NCI-H82 treated with DMSO at 0.1 percent for 48 hours (cell line): Measurements from ENCODE around the gene MNX1.

ENCODE experiments used
- DNase-seq: peaks from one replicate; lab custom pipeline; 2025; ENCODE audit not compliant: unreplicated experiment; lab: John Stamatoyannopoulos, UW

MNX1 gene

DNA sequence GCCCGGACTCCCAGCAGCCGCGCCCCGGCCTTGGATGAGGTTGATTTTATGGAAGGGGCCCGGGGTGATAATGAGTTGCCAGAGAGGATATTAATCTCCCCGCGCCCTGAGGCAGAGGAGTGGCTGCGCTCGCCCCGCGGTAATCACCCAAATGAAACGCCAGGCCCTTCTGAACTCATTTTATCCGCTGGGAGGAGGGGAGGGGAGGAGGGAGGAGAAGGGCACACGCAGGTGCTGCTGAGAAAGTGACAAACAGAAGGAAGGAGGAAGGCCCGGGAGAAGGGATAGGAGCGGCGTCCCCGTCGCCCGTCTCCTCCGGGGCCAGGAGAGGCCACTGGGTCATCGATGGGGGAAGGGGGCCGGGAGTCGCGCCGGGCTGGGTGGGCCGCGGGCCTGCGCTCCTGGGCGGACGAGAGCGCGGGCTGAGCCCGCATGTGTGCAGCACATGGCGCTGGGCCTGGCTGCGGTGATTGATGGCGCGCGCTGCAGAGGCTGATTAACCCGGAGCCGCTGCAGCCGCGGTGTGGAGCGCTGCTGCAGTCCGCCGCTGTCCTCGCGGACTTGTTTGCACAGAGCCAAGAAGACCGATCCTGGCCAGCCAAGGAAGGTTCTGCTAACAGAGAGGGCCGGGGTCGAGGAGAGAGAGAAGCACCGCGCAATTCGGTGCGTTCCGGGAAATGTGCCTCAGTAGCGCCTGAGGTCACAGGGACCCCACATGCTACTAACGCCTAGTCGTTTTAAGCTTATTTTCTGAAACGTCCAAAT, 6.5 kb downstream of the MNX1 start:
- no peak for DNase-seq

DNA sequence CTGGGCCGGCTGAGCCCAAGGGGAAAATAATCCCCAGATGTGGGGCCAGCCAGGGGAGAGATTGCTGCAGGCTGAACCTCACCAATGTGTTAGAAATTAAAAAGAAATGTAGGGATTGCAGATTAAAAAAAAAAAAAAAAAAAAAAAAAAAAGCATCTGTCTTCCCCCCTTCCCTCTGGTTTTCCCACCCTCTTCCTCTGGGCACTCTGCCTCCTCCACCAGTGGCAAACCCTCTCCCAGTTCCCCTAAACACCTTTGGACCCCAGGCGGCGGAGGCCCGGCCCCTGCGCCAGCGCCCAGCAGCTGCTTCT, 7.1 kb downstream of the MNX1 start:
- DNase-seq: no peak

DNA sequence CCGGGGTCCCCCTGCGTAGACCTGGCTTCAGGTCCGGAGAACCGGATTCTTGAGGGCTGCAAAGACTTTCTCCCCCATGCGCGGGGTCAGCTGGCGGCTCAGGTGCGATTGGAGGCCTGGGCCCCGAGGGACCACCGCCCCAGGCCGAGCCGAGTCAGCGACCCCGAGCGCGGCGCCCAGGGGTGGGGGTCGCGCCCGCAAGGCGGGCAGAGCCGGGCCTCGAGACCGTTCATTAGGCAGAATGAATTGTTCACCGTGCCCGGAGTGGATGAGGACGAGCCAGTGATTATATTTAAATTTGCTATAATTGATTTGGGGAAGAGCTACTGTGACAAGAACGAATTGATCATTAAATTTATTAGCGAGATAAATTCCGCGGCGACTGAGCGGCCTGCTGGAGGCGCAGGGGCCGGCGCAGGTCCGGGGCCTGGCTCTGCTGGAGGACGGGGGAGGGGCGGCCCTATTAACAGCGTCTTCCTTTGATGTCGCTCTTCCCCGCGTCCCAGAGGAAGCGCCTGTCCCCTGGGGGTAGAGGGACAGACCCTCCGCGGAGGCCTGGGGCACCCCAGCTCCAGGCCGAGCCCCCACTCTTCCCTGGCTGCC, 7.5 kb downstream of the MNX1 start:
- no peak for DNase-seq

DNA sequence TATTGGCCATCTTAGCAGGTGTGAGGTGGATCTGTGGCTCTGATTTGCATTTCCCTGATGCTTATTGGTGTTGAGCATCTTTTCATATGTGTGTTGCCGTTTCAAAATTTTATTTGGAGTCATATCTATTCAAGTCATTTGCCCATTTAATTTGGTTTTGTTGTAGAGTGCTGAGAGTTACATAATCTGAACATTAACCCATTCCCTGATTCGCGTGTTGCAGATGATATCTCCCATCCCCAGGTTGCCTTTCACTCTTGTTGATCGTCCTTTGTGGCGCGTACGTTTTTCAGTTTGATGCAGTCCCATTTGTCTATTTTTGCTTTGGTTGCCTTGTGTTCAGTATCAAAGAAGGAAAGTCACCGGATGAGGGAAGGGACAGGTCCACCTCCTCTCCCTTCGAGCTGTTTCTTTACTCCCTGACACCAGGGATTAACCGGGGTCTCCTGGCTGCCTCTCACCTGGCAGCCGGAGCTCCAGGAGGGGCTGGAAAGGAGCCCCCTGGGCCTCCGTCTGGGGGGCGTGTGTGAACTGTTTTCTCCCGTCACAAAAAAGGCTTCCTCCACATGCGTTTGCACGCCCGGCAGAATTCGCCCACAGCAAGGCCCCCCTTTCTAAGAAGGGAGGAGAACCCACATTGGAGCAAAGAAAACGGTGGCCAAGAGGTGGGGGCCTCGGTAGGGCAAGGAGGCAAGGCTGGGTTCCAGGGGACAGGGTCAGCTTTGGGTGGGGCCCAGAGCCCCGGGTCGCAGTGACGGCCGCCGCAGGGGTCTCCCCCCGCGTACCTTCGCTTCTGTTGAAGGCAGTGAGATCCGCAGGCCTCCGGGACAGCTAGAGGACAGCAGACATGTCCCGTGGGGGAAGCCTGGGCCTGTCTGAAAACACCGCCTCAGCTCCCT, 8.3 kb downstream of the MNX1 start:
- no peak for DNase-seq

DNA sequence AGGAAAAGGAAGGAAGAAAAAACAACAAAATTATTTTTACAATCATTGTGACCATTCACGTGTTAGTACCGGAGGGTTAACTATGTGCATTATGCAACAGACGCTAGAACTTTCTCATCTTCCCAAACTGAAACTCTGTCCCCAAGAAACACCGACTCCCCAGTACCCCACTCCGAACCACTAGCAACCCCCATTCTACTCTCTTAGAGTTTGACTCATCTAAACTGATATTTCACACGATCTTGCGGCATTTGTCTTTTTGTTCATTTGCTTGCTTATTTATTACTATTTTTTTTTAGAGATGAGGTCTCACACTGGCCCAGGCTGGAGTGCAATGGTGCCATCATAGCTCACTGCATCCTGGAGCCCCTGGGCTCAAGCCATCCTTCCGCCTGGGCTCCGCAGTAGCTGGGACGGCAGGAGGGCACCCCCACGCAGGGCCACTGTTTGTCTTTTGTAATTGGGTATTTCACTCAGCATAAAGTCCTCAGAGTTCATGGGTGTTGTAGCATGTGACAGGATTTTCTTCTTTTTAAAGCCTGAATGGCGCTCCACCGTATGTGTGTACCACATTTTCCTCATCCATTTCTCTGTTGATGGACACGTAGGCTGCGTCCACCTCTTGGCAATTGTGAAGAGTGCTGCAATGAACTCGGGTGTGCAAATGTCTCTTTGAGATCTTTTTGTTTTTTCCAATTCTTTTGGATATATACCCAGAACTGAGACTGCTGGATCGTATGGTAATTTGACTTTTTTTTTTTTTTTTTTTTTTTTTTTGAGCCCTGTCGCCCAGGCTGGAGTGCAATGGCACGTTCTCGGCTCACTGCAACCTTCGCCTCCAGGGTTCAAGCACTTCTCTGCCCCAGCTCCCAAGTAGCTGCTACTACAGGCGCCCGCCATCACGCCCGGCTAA, 9.5 kb downstream of the MNX1 start:
- DNase-seq: no peak

DNA sequence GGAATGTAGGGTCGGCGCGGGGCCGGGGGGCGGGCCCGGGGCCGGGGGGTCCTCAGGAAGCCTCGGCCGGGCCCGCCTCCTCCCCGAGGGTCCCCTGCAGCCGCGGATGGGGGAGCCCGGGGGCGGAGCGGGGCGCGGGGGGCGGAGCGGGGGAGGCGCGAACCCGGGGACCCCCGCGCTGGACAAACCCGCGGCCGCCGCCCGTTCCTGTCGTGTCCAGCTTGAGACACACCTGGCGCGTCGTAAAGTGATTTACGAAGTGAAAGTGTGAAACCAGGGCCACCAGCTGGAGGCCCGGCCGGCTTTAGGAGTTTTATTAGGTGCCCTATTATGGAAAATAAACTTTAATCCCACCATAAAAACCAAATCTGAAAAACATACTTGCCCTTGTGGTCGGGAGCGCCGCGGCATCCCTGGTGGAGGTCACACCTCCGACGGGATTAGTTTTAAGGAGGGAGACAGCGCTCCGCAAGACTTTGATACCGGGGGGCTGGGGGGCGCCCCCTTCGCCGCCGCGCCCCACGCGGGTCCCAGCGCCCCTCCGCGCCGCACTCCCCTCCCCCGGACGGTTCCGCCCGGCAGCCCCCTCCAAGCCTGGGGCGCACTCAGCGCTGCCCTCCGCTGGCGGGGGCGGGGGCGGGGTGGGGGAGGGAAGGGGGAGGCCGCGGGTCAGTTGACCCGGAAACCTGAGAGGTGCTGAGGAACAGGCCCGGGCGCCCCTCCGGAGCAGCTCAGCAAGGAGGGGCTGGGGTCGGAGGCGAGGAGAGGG, 10.3 kb downstream of the MNX1 start:
- DNase-seq: no peak

DNA sequence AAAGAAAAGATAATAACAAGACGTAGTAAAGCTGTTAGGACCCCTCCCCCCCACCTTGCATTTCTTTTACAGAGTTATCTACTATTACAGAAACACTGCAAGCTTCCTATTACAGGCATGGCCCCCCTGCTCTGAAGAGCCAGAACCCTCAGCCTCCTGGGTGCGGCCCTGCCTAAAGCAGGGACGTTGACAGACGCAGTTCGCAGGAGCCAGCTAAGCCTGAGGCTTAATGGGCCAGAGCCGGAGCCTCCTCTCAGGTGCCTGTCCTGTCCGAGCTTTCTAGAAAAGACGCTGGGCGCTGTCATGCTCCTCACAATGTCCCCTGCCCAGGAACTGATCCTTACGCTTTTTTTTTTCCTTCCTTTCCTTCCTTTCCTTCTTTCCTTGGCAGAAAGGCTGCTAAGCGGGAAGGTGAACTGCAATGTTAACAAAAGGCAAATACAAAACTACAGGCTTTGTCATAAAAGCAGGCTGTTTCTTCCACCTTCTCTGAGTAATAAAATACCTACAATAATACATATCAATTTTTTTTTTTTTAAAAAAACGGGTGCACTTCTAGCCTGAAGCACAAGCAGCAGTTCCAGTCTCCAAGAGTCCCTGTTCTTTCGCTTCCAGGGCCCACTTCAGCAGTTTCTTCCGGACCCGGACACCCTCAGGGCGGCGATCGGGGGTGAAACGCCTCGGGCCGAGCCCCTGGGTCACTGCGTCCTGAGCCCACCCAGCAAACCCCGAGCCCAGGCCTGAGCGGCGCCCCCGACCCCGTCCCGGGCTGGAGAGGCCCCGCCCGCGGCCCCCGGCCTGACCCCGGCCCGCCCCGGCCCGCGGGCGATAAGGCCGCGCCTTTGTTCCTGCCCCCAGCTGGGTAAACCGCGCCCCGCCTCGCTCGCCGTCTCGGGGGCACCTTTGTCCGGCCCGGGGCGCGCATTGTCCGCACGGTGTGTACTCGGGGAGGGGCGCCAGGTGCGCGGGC, 11.2 kb downstream of the MNX1 start:
- no peak for DNase-seq

DNA sequence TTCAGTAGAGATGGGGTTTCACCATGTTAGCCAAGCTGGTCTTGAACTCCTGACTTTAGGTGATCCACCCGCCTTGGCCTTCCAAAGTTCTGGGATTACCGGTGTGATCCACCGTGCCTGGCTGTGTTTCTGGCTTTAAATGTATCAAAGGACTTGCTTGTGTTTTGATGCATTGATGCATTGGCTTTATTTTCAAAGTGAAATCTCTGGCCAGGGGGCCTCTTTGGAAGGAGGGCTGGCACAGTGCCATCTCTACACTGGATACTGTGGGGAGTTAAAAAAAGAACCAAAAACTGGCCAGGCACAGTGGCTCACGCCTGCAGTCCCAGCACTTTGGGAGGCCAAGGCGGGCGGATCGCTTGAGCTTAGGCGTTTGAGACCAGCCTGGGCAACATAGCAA, 16.0 kb downstream of the MNX1 start:
- no peak for DNase-seq

DNA sequence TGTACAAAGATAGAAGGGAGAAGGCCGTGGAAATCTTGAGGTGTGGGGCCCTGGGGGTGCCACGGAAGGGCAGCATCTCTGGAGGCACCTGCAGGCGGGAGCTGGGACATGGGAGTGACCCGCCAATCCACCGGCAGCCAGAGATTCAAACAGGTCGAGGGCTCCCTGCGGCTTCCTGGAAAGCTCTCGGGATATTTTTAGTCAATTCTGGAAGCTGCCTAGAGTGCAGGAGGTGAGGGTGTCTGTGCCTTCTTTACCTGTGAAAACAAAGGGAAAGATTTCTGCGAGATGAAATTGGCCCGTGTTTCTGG, 16.6 kb downstream of the MNX1 start:
- no peak for DNase-seq

DNA sequence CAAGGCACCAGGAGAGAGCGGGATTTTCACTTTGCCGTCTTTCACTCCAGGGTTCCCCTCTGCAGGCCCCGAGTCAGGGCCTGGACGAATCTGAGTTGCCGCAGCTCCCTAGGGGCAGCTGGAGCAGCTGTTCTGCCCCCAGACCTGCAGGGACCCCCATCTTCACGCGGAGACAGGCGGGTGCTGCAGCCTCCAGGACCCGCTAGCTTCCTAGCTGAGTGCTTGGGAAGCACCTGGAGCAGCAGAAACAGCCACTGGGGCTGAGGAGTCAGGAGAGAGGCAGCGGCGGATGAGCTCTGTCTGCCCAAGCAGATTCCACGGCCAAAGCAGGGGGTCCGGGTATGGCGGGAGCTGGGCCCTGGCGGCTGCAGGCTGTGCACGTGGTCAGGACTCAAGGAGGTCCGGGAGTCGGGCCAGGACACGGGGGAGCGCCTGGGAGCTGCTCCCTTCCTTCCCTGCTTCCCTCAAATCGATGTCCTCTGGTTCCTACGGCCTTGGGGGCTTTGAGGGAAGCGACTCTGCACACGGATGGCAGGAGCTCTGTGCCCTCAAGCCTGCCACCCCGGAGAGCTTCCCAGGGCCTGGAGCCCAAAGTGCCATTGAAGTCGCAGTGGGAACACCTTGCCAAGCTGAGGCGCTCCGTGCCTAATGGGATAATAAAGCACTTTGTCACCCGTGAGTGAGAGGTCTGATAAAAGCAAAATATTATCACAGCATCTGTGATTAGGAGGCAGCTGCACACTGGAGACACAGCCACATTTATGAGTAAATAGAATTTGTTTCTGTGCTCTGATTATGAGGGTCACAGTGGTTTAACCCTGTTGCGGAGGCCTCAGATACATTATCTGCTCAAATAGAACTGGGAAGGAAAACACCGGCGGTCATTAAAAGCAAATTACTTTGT, 17.2 kb downstream of the MNX1 start:
- DNase-seq: no peak

DNA sequence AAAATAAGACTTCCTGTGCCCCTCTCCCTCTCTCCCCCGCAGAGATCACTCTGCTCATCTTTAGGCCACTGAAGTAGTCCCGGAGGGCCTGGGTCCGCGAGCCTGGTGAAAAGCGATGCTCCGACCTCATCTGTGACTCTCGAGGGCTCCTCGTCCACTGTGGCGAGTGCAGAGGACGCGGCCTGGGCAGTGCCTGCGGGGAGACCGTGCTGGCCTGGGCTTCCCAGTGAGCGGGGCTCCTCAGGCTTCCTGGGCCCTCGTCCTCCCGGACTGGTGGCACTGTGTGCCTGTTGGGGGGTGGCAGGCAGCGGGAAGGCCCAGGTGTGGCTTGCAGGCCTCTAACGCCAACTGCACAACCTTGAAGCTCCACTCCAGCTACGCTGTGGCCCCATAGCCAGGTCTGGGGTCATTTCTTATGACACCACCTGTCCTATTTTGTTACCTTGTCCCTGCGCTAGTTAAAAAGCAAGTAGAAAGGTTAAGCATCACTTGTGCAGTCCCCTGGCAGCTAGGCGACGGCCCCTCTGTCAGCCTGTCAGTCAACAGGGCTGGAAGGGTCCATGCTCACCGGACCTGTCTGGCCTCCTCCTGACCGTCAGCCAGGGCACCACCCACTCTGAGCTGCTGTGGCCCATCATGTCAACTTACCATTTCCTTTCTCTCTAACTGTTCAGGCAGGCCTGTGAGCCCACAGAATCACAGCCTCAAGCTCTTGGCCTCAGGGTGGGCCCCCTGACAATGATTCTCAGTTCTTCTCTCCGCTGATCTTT, 20.5 kb downstream of the MNX1 start:
- no peak for DNase-seq

DNA sequence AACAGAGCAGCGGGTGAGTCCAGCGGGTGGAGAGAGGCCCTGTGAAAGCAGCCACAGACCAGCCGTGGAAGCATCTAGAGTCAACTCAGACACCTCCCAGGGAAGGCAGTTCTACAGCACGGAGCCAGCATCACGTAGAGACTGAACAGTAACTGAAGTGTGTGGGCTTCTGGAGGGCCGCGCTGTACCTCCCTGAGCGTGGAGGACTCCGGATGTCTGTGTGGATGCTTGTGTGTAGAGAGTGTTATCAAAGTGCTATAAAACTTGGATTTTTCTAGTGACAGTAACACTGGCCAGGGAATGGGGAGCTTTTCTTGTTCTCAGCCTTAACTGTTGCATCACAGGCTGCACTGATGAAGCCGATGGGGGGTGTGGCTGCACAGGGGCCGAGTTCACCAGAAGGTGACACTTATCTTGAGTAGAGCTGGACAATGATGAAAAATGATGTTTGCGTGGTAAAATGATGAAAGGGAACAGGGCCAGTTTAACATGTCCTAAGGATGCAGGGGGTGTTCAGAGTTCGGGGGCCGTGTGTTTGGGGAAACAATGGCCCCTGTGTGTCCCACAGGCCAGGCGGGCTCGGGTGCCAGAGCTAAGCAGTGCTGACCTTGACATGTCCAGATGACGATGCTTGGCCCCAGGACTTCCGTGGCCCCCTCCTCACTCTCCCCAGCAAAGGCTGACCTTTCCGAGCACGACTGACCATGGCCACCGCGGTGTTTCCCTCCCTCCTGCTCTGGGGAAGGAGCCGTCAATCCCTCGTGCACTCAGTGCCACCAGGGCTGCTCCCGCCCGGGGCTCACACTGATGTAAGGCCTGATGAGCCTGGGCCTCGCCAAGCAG, 21.9 kb downstream of the MNX1 start:
- DNase-seq: no peak

DNA sequence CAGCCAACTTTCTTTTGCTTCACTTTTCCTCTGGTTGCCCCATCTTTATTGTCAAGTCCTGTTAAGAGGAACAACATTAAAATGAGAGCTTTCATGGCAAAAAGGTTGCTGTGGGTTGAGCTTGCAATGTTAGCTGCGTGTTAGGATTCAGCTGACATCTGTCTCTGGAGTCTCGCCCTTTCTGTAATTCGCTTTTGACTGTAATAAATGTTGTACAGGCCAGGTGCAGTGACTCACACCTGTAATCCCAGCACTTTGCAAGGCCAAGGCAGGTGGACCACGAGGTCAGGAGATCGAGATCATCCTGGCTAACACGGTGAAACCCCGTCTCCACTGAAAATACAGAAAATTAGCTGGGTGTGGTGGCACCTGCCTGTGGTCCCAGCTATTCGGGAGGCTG, 24.1 kb downstream of the MNX1 start:
- DNase-seq: no peak

DNA sequence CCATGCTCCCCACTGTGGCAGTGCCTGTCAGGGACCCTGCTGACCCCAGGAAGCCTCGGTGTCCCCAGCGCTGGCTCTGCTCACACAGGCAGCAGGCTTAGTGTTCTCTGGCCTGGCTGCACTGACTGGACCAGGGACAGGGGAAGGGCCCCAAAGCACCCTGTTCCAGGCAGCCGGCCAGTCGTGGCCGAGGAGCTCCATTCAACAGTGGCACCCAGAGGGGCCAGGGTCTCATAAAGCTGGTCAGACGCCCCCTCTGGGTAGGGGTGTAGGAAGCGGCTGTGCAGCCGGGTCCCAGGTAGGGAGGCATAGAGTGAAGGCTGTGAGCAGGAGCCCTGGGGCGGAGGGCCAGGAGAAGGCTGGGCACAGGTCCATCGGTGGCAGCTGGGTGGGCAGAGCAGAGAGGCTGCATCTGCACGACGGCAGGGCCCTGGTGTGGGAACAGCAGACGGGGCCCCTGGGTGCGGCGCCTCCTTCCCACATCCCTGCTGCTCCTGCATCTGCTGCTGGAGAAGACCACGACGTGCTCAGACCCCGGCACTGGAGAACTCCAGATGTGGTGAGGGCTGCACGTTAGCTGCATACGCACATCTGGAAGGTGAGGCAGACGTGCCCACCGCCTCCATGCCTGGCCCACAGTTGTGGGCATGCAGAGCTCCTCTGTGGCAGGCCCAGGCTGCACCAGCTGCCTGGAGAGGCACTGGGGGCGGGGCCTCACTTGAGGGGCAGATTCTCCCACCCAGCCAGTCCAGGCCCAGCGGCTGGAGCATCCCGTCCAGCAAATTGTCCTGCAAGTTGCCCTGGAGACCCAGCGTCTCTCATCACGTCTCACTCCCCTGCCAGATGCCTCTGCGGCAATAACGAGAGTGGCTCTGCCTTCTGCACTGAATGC, 25.1 kb downstream of the MNX1 start:
- no peak for DNase-seq

DNA sequence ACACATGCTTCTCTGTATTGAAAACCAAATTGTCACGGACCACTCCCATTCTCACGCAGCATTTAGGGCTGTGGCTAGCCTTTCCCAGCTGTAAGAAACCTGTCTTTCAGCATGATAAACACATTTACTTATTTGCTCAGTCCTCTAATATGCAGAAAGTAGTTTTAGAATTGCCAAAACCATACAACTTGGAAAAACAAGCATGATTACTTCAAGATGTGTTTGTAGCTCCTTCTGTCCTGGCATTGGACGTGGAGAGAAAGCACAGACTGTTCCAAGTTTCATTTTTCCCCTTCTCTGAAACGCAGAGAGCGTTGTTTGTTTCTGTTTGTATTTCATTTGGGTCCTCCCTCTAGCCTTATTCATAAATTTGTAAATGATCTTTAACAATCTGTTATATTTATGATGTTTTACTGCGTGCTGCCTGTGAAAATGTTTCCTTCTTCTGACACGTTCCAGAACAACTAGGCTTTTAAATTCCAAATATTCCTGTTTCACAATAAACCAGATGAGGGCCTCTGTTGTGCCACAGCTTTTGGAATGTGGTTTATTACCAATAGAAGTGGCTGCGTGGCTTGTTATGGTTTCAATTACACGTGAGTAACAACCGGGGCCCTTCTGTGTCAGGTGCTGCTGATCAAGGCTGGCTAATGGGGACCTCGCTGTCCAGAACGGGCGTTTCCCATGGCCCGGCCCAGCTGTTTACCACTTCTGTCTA, 26.1 kb downstream of the MNX1 start:
- DNase-seq: no peak
